Osteocyte (in vitro differentiated cells): ENCODE measurements around the gene TTC39C. TPM values are rescaled to one million over a fixed set of nuclear protein-coding genes. Genes with fewer than 3 reads are reported as not detected.

Experiments
- DNase-seq: peaks from one replicate; pipeline ENCODE4 v3.0.0; 2021; ENCODE audit warnings: mixed read lengths; ENCODE audit not compliant: unreplicated experiment; ENCODE audit errors: extremely low spot score
- H3K27ac Mint-ChIP-seq: one replicate; pipeline ENCODE4 v1.8.0; 2021; ENCODE audit warnings: mild to moderate bottlenecking, mixed read lengths; ENCODE audit not compliant: unreplicated experiment
- H3K27me3 Mint-ChIP-seq: one replicate; pipeline ENCODE4 v1.8.0; 2021; ENCODE audit warnings: mixed read lengths; ENCODE audit not compliant: unreplicated experiment
- H3K36me3 Mint-ChIP-seq: one replicate; pipeline ENCODE4 v1.8.0; 2021; ENCODE audit warnings: mixed read lengths; ENCODE audit not compliant: unreplicated experiment
- H3K4me1 Mint-ChIP-seq: one replicate; pipeline ENCODE4 v1.8.0; 2021; ENCODE audit warnings: mixed read lengths; ENCODE audit not compliant: unreplicated experiment
- H3K4me3 Mint-ChIP-seq: one replicate; pipeline ENCODE4 v1.8.0; 2021; ENCODE audit warnings: mild to moderate bottlenecking, moderate library complexity, mixed read lengths; ENCODE audit not compliant: unreplicated experiment
- H3K9me3 Mint-ChIP-seq: one replicate; pipeline ENCODE4 v1.8.0; 2021; ENCODE audit warnings: mixed read lengths; ENCODE audit not compliant: unreplicated experiment
- total RNA-seq: library from RNA; stranded (reverse); gene quantifications from 2 replicates; pipeline ENCODE4 v1.2.1, GENCODE V29; 2021
- TF ChIP-seq, protein P1 (sequence below): fragments of 200-600 bp; sonication (generic); IDR thresholded peaks from 2 replicates; pipeline ENCODE4 v1.5.0; 2021; ENCODE audit warnings: antibody characterized with exemption, mild to moderate bottlenecking, moderate library complexity

TTC39C gene
- total RNA-seq, 1 donor from 2014 or later: 10.9 TPM

GRCh38 chr18:24128700-24129099 is 114.1 kb downstream of the TTC39C start:
- DNase-seq: no peak
- Mint-ChIP-seq H3K9me3 (no peaks in the 10 kb centered on the region), H3K27ac (no peak overlapping the region)

DNA sequence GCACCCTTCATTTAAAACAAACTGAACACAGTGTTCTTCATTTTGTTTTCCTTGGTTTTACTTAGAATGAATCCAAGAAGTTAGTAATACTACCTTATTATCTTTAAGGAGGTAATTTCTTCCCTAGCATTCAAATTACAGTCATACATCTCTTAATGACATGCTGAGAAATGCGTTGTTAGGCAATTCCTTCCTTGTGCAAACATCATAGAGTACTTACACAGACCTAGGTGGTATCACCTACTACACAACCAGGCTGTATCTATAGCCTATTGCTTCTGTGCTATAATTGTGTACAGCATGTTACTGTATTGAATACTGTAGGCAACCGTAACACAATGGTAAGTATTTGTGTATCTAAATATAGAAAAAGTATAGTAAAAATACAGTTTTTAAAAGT is 115.9 kb downstream of the TTC39C start:
- Mint-ChIP-seq H3K27ac (no peak overlapping the region), H3K9me3 (no peaks in the 10 kb centered on the region), H3K4me3 (no peak overlapping the region), H3K27me3 (no peaks in the 10 kb centered on the region), H3K4me1 (peaks cover 13% of the 10 kb centered on the region), H3K36me3 (peaks cover 11% of the 10 kb centered on the region)
- no peak for DNase-seq
- TF ChIP-seq, protein P1, sequence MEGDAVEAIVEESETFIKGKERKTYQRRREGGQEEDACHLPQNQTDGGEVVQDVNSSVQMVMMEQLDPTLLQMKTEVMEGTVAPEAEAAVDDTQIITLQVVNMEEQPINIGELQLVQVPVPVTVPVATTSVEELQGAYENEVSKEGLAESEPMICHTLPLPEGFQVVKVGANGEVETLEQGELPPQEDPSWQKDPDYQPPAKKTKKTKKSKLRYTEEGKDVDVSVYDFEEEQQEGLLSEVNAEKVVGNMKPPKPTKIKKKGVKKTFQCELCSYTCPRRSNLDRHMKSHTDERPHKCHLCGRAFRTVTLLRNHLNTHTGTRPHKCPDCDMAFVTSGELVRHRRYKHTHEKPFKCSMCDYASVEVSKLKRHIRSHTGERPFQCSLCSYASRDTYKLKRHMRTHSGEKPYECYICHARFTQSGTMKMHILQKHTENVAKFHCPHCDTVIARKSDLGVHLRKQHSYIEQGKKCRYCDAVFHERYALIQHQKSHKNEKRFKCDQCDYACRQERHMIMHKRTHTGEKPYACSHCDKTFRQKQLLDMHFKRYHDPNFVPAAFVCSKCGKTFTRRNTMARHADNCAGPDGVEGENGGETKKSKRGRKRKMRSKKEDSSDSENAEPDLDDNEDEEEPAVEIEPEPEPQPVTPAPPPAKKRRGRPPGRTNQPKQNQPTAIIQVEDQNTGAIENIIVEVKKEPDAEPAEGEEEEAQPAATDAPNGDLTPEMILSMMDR: no peak

More at GRCh38 chr18:24128700-24129099, 114.1 kb downstream of the TTC39C start:
- TF ChIP-seq, protein P1: no peak
- H3K36me3 Mint-ChIP-seq: peaks cover 12% of the 10 kb centered on the region
- no peaks in the 10 kb centered on the region for H3K27me3 Mint-ChIP-seq
- H3K4me1 Mint-ChIP-seq: peaks cover 19% of the 10 kb centered on the region
- no peak overlapping the region for H3K4me3 Mint-ChIP-seq

DNA sequence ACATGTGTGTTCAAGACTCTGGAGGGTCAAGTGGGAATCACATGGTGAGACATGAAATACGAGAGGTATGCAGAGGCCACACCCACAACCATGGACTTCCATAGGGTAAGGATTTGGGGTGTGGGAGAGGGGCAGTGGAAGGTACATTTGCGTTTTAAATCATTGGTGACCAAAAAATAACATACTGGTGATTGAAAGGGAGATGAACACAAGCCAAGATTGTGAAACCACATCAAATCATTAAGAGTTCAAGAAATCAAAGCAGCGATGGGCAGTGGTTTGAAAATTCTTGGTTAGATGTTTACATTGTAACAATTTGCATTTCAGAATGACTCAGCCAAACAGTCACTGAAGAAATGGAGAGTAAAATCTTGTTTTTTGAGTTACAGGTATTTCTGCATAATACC is 122.4 kb downstream of the TTC39C start:
- H3K27ac Mint-ChIP-seq: no peak overlapping the region
- H3K27me3 Mint-ChIP-seq: no peaks in the 10 kb centered on the region
- peaks cover 1% of the 10 kb centered on the region for H3K36me3 Mint-ChIP-seq
- TF ChIP-seq, protein P1: no peak
- no peak for DNase-seq
- no peak overlapping the region for H3K4me3 Mint-ChIP-seq
- H3K4me1 Mint-ChIP-seq: peaks cover 17% of the 10 kb centered on the region
- peaks cover 3% of the 10 kb centered on the region for H3K9me3 Mint-ChIP-seq

DNA sequence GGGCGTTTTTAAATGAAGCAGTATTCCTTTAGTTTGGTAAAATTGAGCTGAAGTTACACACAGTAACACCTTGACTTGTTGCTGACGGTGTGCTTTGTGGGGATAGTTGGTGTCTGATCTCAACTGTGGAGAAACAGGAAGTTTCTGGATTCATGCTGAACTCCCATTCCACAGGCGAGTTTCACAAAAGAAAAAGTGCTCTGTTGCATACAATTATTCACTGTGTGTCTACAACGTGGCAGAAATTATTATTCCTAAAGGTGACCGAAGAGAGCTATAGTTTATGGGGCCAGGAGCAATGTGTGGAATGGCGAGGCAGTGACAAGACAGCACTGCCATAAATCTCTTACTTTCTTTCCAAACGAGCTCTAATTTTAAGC is 123.8 kb downstream of the TTC39C start:
- peaks cover 3% of the 10 kb centered on the region for H3K9me3 Mint-ChIP-seq

GRCh38 chr18:24138789-24139616 is 124.4 kb downstream of the TTC39C start, which contains the start of gene CABYR:
CABYR (plus strand) TSS chr18:24139062; CDS start chr18:24143115, 4,053 bp downstream.
- TF ChIP-seq, protein P1: no peak

More for the DNA sequence above, 123.8 kb downstream of the TTC39C start:
- peaks cover 17% of the 10 kb centered on the region for H3K4me1 Mint-ChIP-seq
- peak overlapping the region; percentile 91 for H3K4me3 Mint-ChIP-seq
- no peaks in the 10 kb centered on the region for H3K27me3 Mint-ChIP-seq
- peak overlapping the region; percentile 95 for H3K27ac Mint-ChIP-seq
- no peak for DNase-seq
- TF ChIP-seq, protein P1: no peak
- peaks cover 1% of the 10 kb centered on the region for H3K36me3 Mint-ChIP-seq

More at GRCh38 chr18:24138789-24139616, 124.4 kb downstream of the TTC39C start, which contains the start of gene CABYR:
- Mint-ChIP-seq H3K27ac (peak within 1 kb of the TSS; percentile 95), H3K4me1 (peaks cover 17% of the 10 kb centered on the region), H3K36me3 (peaks cover 1% of the 10 kb centered on the region), H3K4me3 (peak within 1 kb of the TSS; percentile 91), H3K9me3 (peaks cover 3% of the 10 kb centered on the region), H3K27me3 (no peaks in the 10 kb centered on the region)
- DNase-seq: peak; percentile 93
